MM.1S (cell line): ENCODE results near the gene MFSD2B.

Source experiments
- EZH2 ChIP-seq: fragments of 300-600 bp; sonication (generic); optimal IDR thresholded peaks from 2 replicates; pipeline ENCODE3; 2017; ENCODE audit warnings: low read depth, mild to moderate bottlenecking, antibody characterized with exemption, low read length, mixed read lengths
- EZH2phosphoT487 ChIP-seq: fragments of 300-600 bp; sonication (generic); IDR thresholded peaks from 2 replicates; pipeline ENCODE4 v1.6.1; 2018; ENCODE audit warnings: antibody characterized with exemption, low read length
- TF ChIP-seq, protein P1 (sequence below): fragments of 300-600 bp; sonication (generic); IDR thresholded peaks from 2 replicates; pipeline ENCODE4 v1.5.1; 2016; ENCODE audit warnings: antibody characterized with exemption, low read length, mixed read lengths

DNA sequence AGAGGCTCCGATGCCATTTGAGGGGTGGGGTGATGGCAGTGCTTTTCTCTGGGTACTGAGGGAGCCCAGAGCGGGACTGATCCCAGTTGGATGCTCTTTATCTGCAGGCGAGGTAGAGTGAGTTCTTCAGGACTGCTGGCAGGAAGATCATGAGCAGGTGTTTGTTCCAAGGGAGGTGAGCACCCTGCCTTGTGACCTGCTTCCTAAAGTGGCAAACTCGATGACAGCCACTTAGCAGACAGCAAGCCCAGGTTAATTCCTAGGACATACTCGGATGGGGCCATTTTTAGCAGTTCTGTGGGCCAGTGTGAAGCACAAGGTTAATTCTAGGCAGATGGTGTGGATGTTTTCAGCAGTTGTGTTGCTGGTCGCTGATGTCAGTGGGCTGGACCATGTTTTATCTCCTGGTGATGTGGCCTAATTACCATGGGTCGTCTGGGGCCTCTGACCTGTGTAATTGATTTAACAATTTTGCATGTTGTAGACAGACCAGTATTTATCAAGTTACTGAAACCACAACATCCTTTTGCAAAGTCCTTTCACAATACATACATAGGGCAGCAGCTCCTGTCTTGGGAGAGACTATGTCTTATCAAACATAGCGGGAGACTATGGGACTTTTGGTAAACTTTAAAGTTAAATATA, 44.6 kb downstream of the MFSD2B start:
- TF ChIP-seq, protein P1, sequence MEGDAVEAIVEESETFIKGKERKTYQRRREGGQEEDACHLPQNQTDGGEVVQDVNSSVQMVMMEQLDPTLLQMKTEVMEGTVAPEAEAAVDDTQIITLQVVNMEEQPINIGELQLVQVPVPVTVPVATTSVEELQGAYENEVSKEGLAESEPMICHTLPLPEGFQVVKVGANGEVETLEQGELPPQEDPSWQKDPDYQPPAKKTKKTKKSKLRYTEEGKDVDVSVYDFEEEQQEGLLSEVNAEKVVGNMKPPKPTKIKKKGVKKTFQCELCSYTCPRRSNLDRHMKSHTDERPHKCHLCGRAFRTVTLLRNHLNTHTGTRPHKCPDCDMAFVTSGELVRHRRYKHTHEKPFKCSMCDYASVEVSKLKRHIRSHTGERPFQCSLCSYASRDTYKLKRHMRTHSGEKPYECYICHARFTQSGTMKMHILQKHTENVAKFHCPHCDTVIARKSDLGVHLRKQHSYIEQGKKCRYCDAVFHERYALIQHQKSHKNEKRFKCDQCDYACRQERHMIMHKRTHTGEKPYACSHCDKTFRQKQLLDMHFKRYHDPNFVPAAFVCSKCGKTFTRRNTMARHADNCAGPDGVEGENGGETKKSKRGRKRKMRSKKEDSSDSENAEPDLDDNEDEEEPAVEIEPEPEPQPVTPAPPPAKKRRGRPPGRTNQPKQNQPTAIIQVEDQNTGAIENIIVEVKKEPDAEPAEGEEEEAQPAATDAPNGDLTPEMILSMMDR = no peak
- TF ChIP-seq EZH2 = no peak
- TF ChIP-seq EZH2phosphoT487 = no peak
